PC-9 (cell line): ENCODE measurements around the gene FOXN3. TPM values are rescaled to one million over a fixed set of nuclear protein-coding genes. Genes with fewer than 3 reads are reported as not detected.

Experiments
- BruUV-seq: library from RNA; stranded (reverse); fragments of 400-500 nt; replicated peaks from 2 replicates; lab custom pipeline; 2021; lab: Mats Ljungman, UMichigan
- CTCF ChIA-PET: fragments of 300-600 bp; sonication (Branson Sonifier 250); formaldehyde crosslinking; loops from one replicate; lab custom pipeline; 2022; ENCODE audit warnings: antibody characterized with exemption; lab: Charles Lee
- POLR2A ChIA-PET: fragments of 300-600 bp; sonication (Branson Sonifier 250); formaldehyde crosslinking; loops from one replicate; lab custom pipeline; 2022; ENCODE audit warnings: antibody characterized with exemption; ENCODE audit not compliant: unreplicated experiment; lab: Charles Lee
- DNase-seq, 2 experiments: peaks; one replicate each; pipeline versions ENCODE4 v3.0.0 to v3.0.0-alpha.2; 2015 to 2022; ENCODE audit warnings: mixed read lengths in 1 of 2
- H2AFZ ChIP-seq: fragments of 200-600 bp; sonication (generic); 2 replicates; pipeline ENCODE4 v1.8.1; 2017; ENCODE audit warnings: antibody characterized with exemption
- H3F3A ChIP-seq: fragments of 200-600 bp; sonication (generic); 2 replicates; pipeline ENCODE4 v1.8.1; 2017; ENCODE audit warnings: antibody characterized with exemption, mild to moderate bottlenecking, low read depth; ENCODE audit not compliant: insufficient read depth
- H3K27ac ChIP-seq: fragments of 200-600 bp; sonication (generic); 2 replicates; pipeline ENCODE4 v1.6.1; 2016; ENCODE audit warnings: mixed run types
- H3K27me3 ChIP-seq: fragments of 200-600 bp; sonication (generic); 2 replicates; pipeline ENCODE4 v1.6.1; 2016; ENCODE audit warnings: low read depth, mixed run types; ENCODE audit not compliant: insufficient read depth
- H3K36me3 ChIP-seq: fragments of 200-600 bp; sonication (generic); 2 replicates; pipeline ENCODE4 v1.6.1; 2016; ENCODE audit warnings: low read depth, mixed run types
- H3K4me1 ChIP-seq: fragments of 200-600 bp; sonication (generic); replicated peaks from 2 replicates; pipeline ENCODE4 v1.6.1; 2016; ENCODE audit warnings: mixed run types; ENCODE audit not compliant: insufficient read depth
- H3K4me2 ChIP-seq: fragments of 200-600 bp; sonication (generic); 2 replicates; pipeline ENCODE4 v1.6.1; 2017; ENCODE audit warnings: mixed run types
- H3K4me3 ChIP-seq: fragments of 200-600 bp; sonication (generic); 2 replicates; pipeline ENCODE4 v1.6.1; 2016; ENCODE audit warnings: mixed run types
- H3K79me2 ChIP-seq: fragments of 200-600 bp; sonication (generic); 2 replicates; pipeline ENCODE4 v1.6.1; 2017; ENCODE audit warnings: low read depth, mixed run types
- H3K9me2 ChIP-seq: fragments of 200-600 bp; sonication (generic); 2 replicates; pipeline ENCODE4 v1.8.1; 2017; ENCODE audit warnings: mild to moderate bottlenecking; ENCODE audit not compliant: insufficient read depth
- H3K9me3 ChIP-seq: fragments of 200-600 bp; sonication (generic); 2 replicates; pipeline ENCODE4 v1.8.1; 2016; ENCODE audit warnings: low read depth; ENCODE audit not compliant: insufficient read depth
- H4K20me1 ChIP-seq: fragments of 200-600 bp; sonication (generic); 2 replicates; pipeline ENCODE4 v1.8.1; 2017; ENCODE audit not compliant: insufficient read depth
- EZH2 ChIP-seq: fragments of 200-600 bp; sonication (generic); IDR thresholded peaks from 2 replicates; pipeline ENCODE4 v1.8.0; 2017; ENCODE audit warnings: antibody characterized with exemption, low read depth
- intact Hi-C: fragments of 100-400 bp; cut with micrococcal nuclease; formaldehyde crosslinking; loops from one replicate; pipeline ENCODE4 v1.10.0; 2022; ENCODE audit not compliant: unreplicated experiment
- total RNA-seq: library from RNA; stranded (reverse); gene quantifications from 2 replicates; pipeline ENCODE4 v1.2.3, GENCODE V29; 2021
- TF ChIP-seq, protein P1 (sequence below): fragments of 200-600 bp; sonication (generic); conservative IDR thresholded peaks from 2 replicates; pipeline ENCODE4 v1.6.1; 2017; ENCODE audit warnings: mixed run types, antibody characterized with exemption, mild to moderate bottlenecking, moderate library complexity

FOXN3 gene
- total RNA-seq, 1 experiment from 2014 or later, result 4.2 TPM

DNA sequence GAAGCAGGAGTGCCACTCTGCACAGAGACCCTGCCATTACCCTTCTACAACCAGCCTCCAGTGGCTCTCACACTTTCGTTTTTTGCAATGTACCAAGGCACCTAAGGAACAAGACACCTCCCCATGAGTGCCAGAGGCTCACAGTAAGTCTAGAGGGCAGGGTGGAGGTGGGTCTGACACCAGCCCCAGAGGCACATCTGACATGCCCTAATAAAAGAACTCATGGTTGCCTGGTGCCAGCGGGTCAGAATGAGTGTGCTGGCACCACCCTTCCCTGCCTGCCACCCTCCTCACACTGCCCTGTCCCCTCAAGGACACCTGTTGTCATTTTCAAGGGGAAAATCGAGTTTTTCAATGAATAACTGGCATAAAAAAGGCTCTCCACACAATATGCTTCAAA, 161.2 kb downstream of the FOXN3 start:
- Histone ChIP-seq H2AFZ (no peak overlapping the region), H3F3A (no peaks in the 10 kb centered on the region), H3K27ac (no peak overlapping the region), H3K36me3 (no peaks in the 10 kb centered on the region), H3K4me2 (no peak overlapping the region), H3K79me2 (no peaks in the 10 kb centered on the region), H4K20me1 (no peaks in the 10 kb centered on the region), H3K27me3 (peaks cover 28% of the 10 kb centered on the region; the same call in 1 of the 2 replicates), H3K4me1 (no peaks in the 10 kb centered on the region), H3K9me3 (no peaks in the 10 kb centered on the region), H3K4me3 (no peak overlapping the region), H3K9me2 (no peaks in the 10 kb centered on the region)
- BruUV-seq, result no TSS peak
- ChIA-PET CTCF (no interaction called here), POLR2A (no interaction called here)
- DNase-seq, result no peak
- intact Hi-C loops, result no loop called here
- no peak for TF ChIP-seq EZH2
- TF ChIP-seq, protein P1, sequence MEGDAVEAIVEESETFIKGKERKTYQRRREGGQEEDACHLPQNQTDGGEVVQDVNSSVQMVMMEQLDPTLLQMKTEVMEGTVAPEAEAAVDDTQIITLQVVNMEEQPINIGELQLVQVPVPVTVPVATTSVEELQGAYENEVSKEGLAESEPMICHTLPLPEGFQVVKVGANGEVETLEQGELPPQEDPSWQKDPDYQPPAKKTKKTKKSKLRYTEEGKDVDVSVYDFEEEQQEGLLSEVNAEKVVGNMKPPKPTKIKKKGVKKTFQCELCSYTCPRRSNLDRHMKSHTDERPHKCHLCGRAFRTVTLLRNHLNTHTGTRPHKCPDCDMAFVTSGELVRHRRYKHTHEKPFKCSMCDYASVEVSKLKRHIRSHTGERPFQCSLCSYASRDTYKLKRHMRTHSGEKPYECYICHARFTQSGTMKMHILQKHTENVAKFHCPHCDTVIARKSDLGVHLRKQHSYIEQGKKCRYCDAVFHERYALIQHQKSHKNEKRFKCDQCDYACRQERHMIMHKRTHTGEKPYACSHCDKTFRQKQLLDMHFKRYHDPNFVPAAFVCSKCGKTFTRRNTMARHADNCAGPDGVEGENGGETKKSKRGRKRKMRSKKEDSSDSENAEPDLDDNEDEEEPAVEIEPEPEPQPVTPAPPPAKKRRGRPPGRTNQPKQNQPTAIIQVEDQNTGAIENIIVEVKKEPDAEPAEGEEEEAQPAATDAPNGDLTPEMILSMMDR, result no peak

DNA sequence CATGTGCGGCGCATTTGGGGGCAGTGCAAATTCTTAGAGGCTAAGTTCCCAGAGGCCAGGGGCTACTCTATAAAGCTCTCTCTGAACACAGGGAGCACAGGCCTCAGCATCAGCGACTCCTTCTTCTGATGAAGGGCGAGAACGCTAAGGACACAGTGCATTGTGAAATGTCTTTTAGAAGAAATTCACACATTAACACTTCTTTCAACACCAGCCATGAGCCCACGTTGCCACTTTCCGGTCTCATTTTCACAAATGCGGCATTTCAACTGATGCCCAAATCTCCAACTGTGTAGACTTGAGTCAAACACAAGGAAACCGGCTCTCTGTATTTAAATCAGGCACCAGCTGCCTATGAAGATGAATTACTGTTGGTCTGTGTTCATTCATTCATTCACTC, 162.0 kb downstream of the FOXN3 start:
- Histone ChIP-seq H3K36me3 (no peaks in the 10 kb centered on the region), H3F3A (no peaks in the 10 kb centered on the region), H3K9me3 (no peaks in the 10 kb centered on the region), H3K4me1 (no peaks in the 10 kb centered on the region), H3K9me2 (no peaks in the 10 kb centered on the region), H3K79me2 (no peaks in the 10 kb centered on the region), H3K4me3 (no peak overlapping the region), H3K4me2 (no peak overlapping the region), H3K27ac (no peak overlapping the region), H4K20me1 (no peaks in the 10 kb centered on the region), H2AFZ (no peak overlapping the region), H3K27me3 (peaks cover 22% of the 10 kb centered on the region; the same call in 1 of the 2 replicates)
- POLR2A ChIA-PET, result no interaction called here
- no TSS peak for BruUV-seq
- DNase-seq, result no peak
- CTCF ChIA-PET, result no interaction called here
- TF ChIP-seq EZH2, result no peak
- TF ChIP-seq, protein P1, result no peak
- intact Hi-C loops, result no loop called here

DNA sequence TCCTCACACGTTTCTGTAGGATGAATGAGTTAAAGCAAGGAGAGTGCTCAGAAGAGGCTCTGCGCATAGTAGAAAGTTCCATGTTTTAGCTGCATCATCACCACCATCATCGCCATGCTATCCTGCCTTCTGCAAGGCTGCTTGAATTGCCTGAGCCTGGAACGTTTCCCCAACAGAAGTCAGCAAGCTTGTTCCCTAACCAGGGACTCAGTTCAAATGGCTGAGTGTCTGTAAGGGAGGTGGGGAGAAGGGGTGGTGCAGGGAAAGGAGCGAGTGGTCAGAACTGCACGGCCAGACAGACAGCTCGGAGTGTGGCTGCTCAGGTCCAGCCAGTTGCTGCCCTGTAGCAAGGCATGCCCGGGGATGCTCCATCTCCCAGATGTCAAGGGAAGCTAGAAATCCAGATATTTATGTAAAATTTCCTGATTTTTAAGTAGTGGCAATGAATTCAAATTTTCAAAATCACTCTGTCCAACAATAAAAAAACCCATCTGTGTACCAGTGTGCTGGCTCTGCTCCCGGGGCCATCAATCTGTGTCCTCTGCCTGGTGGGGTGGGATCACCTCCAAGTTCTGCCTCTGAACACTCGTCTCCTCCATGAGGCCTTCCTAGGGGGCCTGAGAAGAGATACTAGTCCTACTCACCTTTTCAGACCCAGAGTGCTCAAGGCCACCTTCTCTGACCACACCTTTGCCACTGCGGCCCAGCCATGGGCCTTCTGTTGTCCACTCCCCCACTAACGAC, 162.7 kb downstream of the FOXN3 start:
- H3F3A ChIP-seq, result no peaks in the 10 kb centered on the region
- no peaks in the 10 kb centered on the region for H3K9me3 ChIP-seq
- no peak overlapping the region for H3K27ac ChIP-seq
- ChIA-PET CTCF (no interaction called here), POLR2A (no interaction called here)
- TF ChIP-seq, protein P1, result no peak
- TF ChIP-seq EZH2, result no peak
- intact Hi-C loops, result no loop called here
- peaks cover 19% of the 10 kb centered on the region; the same call in 1 of the 2 replicates for H3K27me3 ChIP-seq
- no peaks in the 10 kb centered on the region for H3K36me3 ChIP-seq
- no peaks in the 10 kb centered on the region for H3K79me2 ChIP-seq
- H3K9me2 ChIP-seq, result no peaks in the 10 kb centered on the region
- no peak for DNase-seq
- no peaks in the 10 kb centered on the region for H3K4me1 ChIP-seq
- no TSS peak for BruUV-seq
- no peak overlapping the region for H3K4me3 ChIP-seq
- H3K4me2 ChIP-seq, result no peak overlapping the region
- H4K20me1 ChIP-seq, result no peaks in the 10 kb centered on the region
- no peak overlapping the region for H2AFZ ChIP-seq
